Stomach (tissue), 9 donors: ENCODE results near the gene MYZAP. TPM values are rescaled to one million over a fixed set of nuclear protein-coding genes. Genes with fewer than 3 reads are reported as not detected.
A peak's percentile ranks its signal among the peaks of the same experiment; 100 is the strongest.

Experiments used
- DNase-seq, 2 donors: peaks; one replicate each; pipeline versions ENCODE4 v3.0.0 to v3.0.0-alpha.2; 2013 to 2019
- H3K27ac ChIP-seq, 5 donors: fragments of 200-600 bp in 4 of 5; sonication (generic) in 4 of 5; one replicate each; pipeline ENCODE4 v1.5.1; 2013 to 2019; ENCODE audit warnings: mild to moderate bottlenecking in 1 of 5, moderate library complexity in 1 of 5
- H3K27me3 ChIP-seq, 3 donors: fragments of 200-600 bp; sonication (generic); one replicate each; pipeline ENCODE4 v1.5.1; 2017 to 2019; ENCODE audit warnings: mixed run types in 1 of 3
- H3K36me3 ChIP-seq, 4 donors: fragments of 200-600 bp; sonication (generic); 1 replicate in 3 of 4; 2 replicates in 1 of 4; pipeline ENCODE4 v1.5.1; 2016 to 2019
- H3K4me1 ChIP-seq, 4 donors: fragments of 200-600 bp; sonication (generic); one replicate each; pipeline ENCODE4 v1.5.1; 2016 to 2019
- H3K4me3 ChIP-seq, 4 donors: fragments of 200-600 bp; sonication (generic) in 3 of 4; one replicate each; pipeline ENCODE4 v1.5.1; 2016 to 2019; ENCODE audit warnings: mild to moderate bottlenecking in 1 of 4
- H3K9me3 ChIP-seq, 4 donors: fragments of 200-600 bp; sonication (generic); one replicate each; pipeline ENCODE4 v1.5.1; 2016 to 2019
- CTCF ChIP-seq, 7 experiments: fragments of 450-650 bp in 4 of 7; fragments of 200-600 bp in 3 of 7; sonication (generic) in 3 of 7; IDR thresholded peaks; one replicate each; pipeline ENCODE4 v1.5.1; 2016 to 2019; ENCODE audit warnings: antibody characterized with exemption in 7 of 7, control low read depth in 2 of 7, mild to moderate bottlenecking in 1 of 7
- EP300 ChIP-seq: sonication (generic); formaldehyde crosslinking; IDR thresholded peaks from one replicate; pipeline ENCODE4 v1.6.1; 2017; ENCODE audit warnings: antibody characterized with exemption
- POLR2A ChIP-seq, 4 donors: fragments of 450-650 bp; IDR thresholded peaks; one replicate each; pipeline ENCODE4 v1.6.1; 2016; ENCODE audit warnings: antibody characterized with exemption in 4 of 4, control low read depth in 2 of 4, mild to moderate bottlenecking in 1 of 4, moderate library complexity in 1 of 4
- POLR2AphosphoS5 ChIP-seq, 3 donors: sonication (generic); formaldehyde crosslinking; IDR thresholded peaks; one replicate each; pipeline ENCODE4 v1.6.1; 2016; ENCODE audit warnings: antibody characterized with exemption in 3 of 3
- WGBS, 5 donors: extraction: QIAGEN DNeasy Blood & Tissue Kit in 3 of 5; methylation state at CpG; one replicate each; pipeline versions ENCODE4 v1.1.5 to v1.1.7; 2013 to 2018; 5-methylcytosine and 5-hydroxymethylcytosine counted together
- intact Hi-C: fragments of 100-400 bp; cut with DNase I; formaldehyde crosslinking; loops from one replicate; pipeline ENCODE4 v1.15.1; 2023; ENCODE audit warnings: low total_unique reads
- polyA plus RNA-seq, 3 donors: library from polyadenylated mRNA; stranded (reverse); fragments of 200-250 nt; gene quantifications; one replicate each; pipeline ENCODE4 v1.2.3, GENCODE V29; 2013
- total RNA-seq, 5 donors: library from RNA; depleted of rRNA; stranded (reverse); fragments of >200 nt; gene quantifications; one replicate each; pipeline versions ENCODE4 v1.1.0 to v1.2.3, GENCODE V29; 2014 to 2016
- donor health status: healthy with polysubstance abuse.
- donor health status: Bipolar disorder and iron deficiency.
- donor health status: healthy.

MYZAP gene
- total and polyA plus RNA-seq, 8 donors: 9.4 to 59.8 (median 20.9) TPM; not detected in 1

GRCh38 chr15:57684491-57685151 is 92.9 kb downstream of the MYZAP start:
- Histone ChIP-seq H3K9me3 (no peaks in the 10 kb centered on the region), H3K4me1 (peaks cover 0 to 34% (median 7%) of the 10 kb centered on the region in 4 donors), H3K27me3 (no peaks in the 10 kb centered on the region), H3K36me3 (no peaks in the 10 kb centered on the region), H3K4me3 (no peak overlapping the region), H3K27ac (peak overlapping the region in 2 of 5 donors; percentile 14 to 57)
- 55 to 61% (median 59%) methylated on average over 8 of the region's 8 CpGs for WGBS, 5 donors
- intact Hi-C loops: no loop called here
- TF ChIP-seq EP300: no peak
- TF ChIP-seq POLR2AphosphoS5 (IDR thresholded peaks at IDR 0.05): no peak
- TF ChIP-seq CTCF (IDR thresholded peaks at IDR 0.05): no peak
- TF ChIP-seq POLR2A (IDR thresholded peaks at IDR 0.05): no peak
- DNase-seq: peak in 1 of 2 donors; percentile 63

GRCh38 chr15:57685306-57686095 is 93.8 kb downstream of the MYZAP start:
- no peaks in the 10 kb centered on the region for H3K27me3 ChIP-seq
- intact Hi-C loops: no loop called here
- peak overlapping the region in 2 of 5 donors; percentile 33 to 57 for H3K27ac ChIP-seq
- WGBS, 5 donors: 62 to 74% (median 68%) methylated on average over 7 of the region's 7 CpGs
- H3K9me3 ChIP-seq: no peaks in the 10 kb centered on the region
- TF ChIP-seq POLR2A (IDR thresholded peaks at IDR 0.05): no peak
- TF ChIP-seq CTCF (IDR thresholded peaks at IDR 0.05): no peak
- no peak for TF ChIP-seq EP300
- TF ChIP-seq POLR2AphosphoS5 (IDR thresholded peaks at IDR 0.05): no peak
- no peaks in the 10 kb centered on the region for H3K36me3 ChIP-seq
- H3K4me1 ChIP-seq: peaks cover 0 to 34% (median 8%) of the 10 kb centered on the region in 4 donors
- H3K4me3 ChIP-seq: no peak overlapping the region
- no peak for DNase-seq

GRCh38 chr15:57686657-57687056 is 95.0 kb downstream of the MYZAP start:
- H3K36me3 ChIP-seq: no peaks in the 10 kb centered on the region
- H3K27ac ChIP-seq: peak overlapping the region in 1 of 5 donors; percentile 57
- TF ChIP-seq POLR2AphosphoS5 (IDR thresholded peaks at IDR 0.05) (no peak), CTCF (IDR thresholded peaks at IDR 0.05) (no peak), EP300 (no peak), POLR2A (IDR thresholded peaks at IDR 0.05) (no peak)
- WGBS, 5 donors: 66 to 73% (median 71%) methylated on average over 4 of the region's 4 CpGs
- intact Hi-C loops: no loop called here
- H3K4me3 ChIP-seq: no peak overlapping the region
- no peaks in the 10 kb centered on the region for H3K9me3 ChIP-seq
- no peak for DNase-seq
- H3K4me1 ChIP-seq: peaks cover 8 to 42% (median 18%) of the 10 kb centered on the region in 4 donors
- H3K27me3 ChIP-seq: no peaks in the 10 kb centered on the region

GRCh38 chr15:57690341-57690966 is 98.8 kb downstream of the MYZAP start:
- intact Hi-C loops: no loop called here
- H3K4me1 ChIP-seq: peaks cover 14 to 32% (median 26%) of the 10 kb centered on the region in 4 donors
- 82 to 92% (median 84%) methylated on average over 4 to 6 of the region's 6 CpGs for WGBS, 5 donors
- no peak for DNase-seq
- H3K4me3 ChIP-seq: no peak overlapping the region
- peak overlapping the region in 2 of 5 donors; percentile 5 to 7 for H3K27ac ChIP-seq
- TF ChIP-seq CTCF (IDR thresholded peaks at IDR 0.05): no peak
- TF ChIP-seq POLR2A (IDR thresholded peaks at IDR 0.05): no peak
- TF ChIP-seq POLR2AphosphoS5 (IDR thresholded peaks at IDR 0.05): no peak
- no peak for TF ChIP-seq EP300
- H3K36me3 ChIP-seq: no peaks in the 10 kb centered on the region
- H3K9me3 ChIP-seq: no peaks in the 10 kb centered on the region
- H3K27me3 ChIP-seq: no peaks in the 10 kb centered on the region
